Liver (tissue), 9 donors: ENCODE measurements around the gene PPFIA2. TPM values are rescaled to one million over a fixed set of nuclear protein-coding genes. Genes with fewer than 3 reads are reported as not detected.

ENCODE experiments used
- DNase-seq: peaks from one replicate; pipeline ENCODE4 v3.0.0-alpha.2; 2017; ENCODE audit warnings: low spot score
- H3K27ac ChIP-seq, 2 donors: one replicate each; pipeline ENCODE4 v1.7.0; 2013; ENCODE audit warnings: inconsistent platforms in 2 of 2, low read length in 2 of 2, control low read depth in 1 of 2, low read depth in 1 of 2, mild to moderate bottlenecking in 1 of 2
- H3K27me3 ChIP-seq, 4 donors: one replicate each; pipeline versions ENCODE4 v1.6.1 to v1.7.0; 2013; ENCODE audit warnings: low read length in 3 of 4, inconsistent platforms in 1 of 4, mild to moderate bottlenecking in 1 of 4, moderate library complexity in 1 of 4; ENCODE audit not compliant: control insufficient read depth in 4 of 4, insufficient read depth in 4 of 4
- H3K36me3 ChIP-seq, 4 donors: one replicate each; pipeline versions ENCODE4 v1.6.1 to v1.7.0; 2013; ENCODE audit warnings: low read length in 3 of 4, mild to moderate bottlenecking in 3 of 4, low read depth in 1 of 4, moderate library complexity in 1 of 4; ENCODE audit not compliant: control insufficient read depth in 4 of 4, insufficient read depth in 3 of 4
- H3K4me1 ChIP-seq, 4 donors: one replicate each; pipeline versions ENCODE4 v1.6.1 to v1.7.0; 2013; ENCODE audit warnings: low read length in 3 of 4, mild to moderate bottlenecking in 3 of 4, moderate library complexity in 1 of 4; ENCODE audit not compliant: control insufficient read depth in 4 of 4, insufficient read depth in 4 of 4
- H3K4me3 ChIP-seq, 3 donors: one replicate each; pipeline versions ENCODE4 v1.6.1 to v1.7.0; 2013; ENCODE audit warnings: low read length in 3 of 3, control low read depth in 1 of 3, low read depth in 1 of 3, mild to moderate bottlenecking in 1 of 3
- H3K9ac ChIP-seq, 2 donors: one replicate each; pipeline ENCODE4 v1.7.0; 2013; ENCODE audit warnings: low read length in 2 of 2, mild to moderate bottlenecking in 2 of 2, moderate library complexity in 2 of 2, control low read depth in 1 of 2, low read depth in 1 of 2
- H3K9me3 ChIP-seq, 4 donors: one replicate each; pipeline versions ENCODE4 v1.6.1 to v1.7.0; 2013; ENCODE audit warnings: low read length in 3 of 4; ENCODE audit not compliant: control insufficient read depth in 4 of 4
- ATF3 ChIP-seq: IDR thresholded peaks from 2 replicates; pipeline ENCODE4 v1.6.1; 2016; ENCODE audit warnings: antibody characterized with exemption
- EGR1 ChIP-seq, 2 donors: IDR thresholded peaks; 2 replicates each; pipeline ENCODE4 v1.6.1; 2016 to 2018; ENCODE audit warnings: antibody characterized with exemption in 2 of 2, low read depth in 2 of 2
- FOXA1 ChIP-seq: IDR thresholded peaks from 2 replicates; pipeline ENCODE4 v1.6.1; 2016; ENCODE audit warnings: antibody characterized with exemption
- GABPA ChIP-seq, 2 donors: IDR thresholded peaks in 1 of 2; conservative IDR thresholded peaks in 1 of 2; 2 replicates each; pipeline ENCODE4 v1.6.1; 2016; ENCODE audit warnings: antibody characterized with exemption in 2 of 2, mild to moderate bottlenecking in 1 of 2, moderate library complexity in 1 of 2
- HNF4A ChIP-seq, 2 donors: conservative IDR thresholded peaks; 2 replicates each; pipeline ENCODE4 v1.6.1; 2016; ENCODE audit warnings: antibody characterized with exemption in 2 of 2, mild to moderate bottlenecking in 2 of 2
- HNF4G ChIP-seq: IDR thresholded peaks from 2 replicates; pipeline ENCODE4 v1.6.1; 2016; ENCODE audit warnings: antibody characterized with exemption
- JUND ChIP-seq, 2 donors: IDR thresholded peaks; 2 replicates each; pipeline ENCODE4 v1.6.1; 2016; ENCODE audit warnings: antibody characterized with exemption in 2 of 2
- NR2F2 ChIP-seq: IDR thresholded peaks from 2 replicates; pipeline ENCODE4 v1.6.1; 2016; ENCODE audit warnings: antibody characterized with exemption
- RAD21 ChIP-seq, 2 donors: IDR thresholded peaks; 2 replicates each; pipeline ENCODE4 v1.6.1; 2016; ENCODE audit warnings: antibody characterized with exemption in 2 of 2, mild to moderate bottlenecking in 2 of 2
- REST ChIP-seq: IDR thresholded peaks from 2 replicates; pipeline ENCODE4 v1.6.1; 2016; ENCODE audit warnings: antibody characterized with exemption, mild to moderate bottlenecking
- RXRA ChIP-seq, 2 donors: IDR thresholded peaks; 2 replicates each; pipeline ENCODE4 v1.6.1; 2017 to 2018; ENCODE audit warnings: antibody characterized with exemption in 2 of 2, mild to moderate bottlenecking in 1 of 2
- SP1 ChIP-seq: IDR thresholded peaks from 2 replicates; pipeline ENCODE4 v1.6.1; 2018; ENCODE audit warnings: antibody characterized with exemption, mild to moderate bottlenecking
- TAF1 ChIP-seq: conservative IDR thresholded peaks from 2 replicates; pipeline ENCODE4 v1.6.1; 2016; ENCODE audit warnings: antibody characterized with exemption, mild to moderate bottlenecking
- YY1 ChIP-seq: IDR thresholded peaks from 2 replicates; pipeline ENCODE4 v1.6.1; 2016; ENCODE audit warnings: antibody characterized with exemption, mild to moderate bottlenecking
- WGBS: extraction: QIAGEN DNeasy Blood & Tissue Kit; methylation state at CpG from one replicate; pipeline ENCODE4 v1.1.7; 2013; 5-methylcytosine and 5-hydroxymethylcytosine counted together
- polyA plus RNA-seq, 2 donors: library from polyadenylated mRNA; stranded (reverse) in 1 of 2; unstranded in 1 of 2; fragments of 200-250 nt in 1 of 2; fragments of >200 nt in 1 of 2; fragmentation: Nextera tagmentation in 1 of 2; extraction: Ambion mirVana in 1 of 2; gene quantifications; one replicate each; pipeline versions ENCODE4 v1.2.1 to v1.2.3, GENCODE V29; 2013 to 2015
- total RNA-seq, 2 donors: library from RNA; depleted of rRNA; stranded (reverse); fragments of >200 nt; gene quantifications; one replicate each; pipeline ENCODE4 v1.2.3, GENCODE V29; 2014
- TF ChIP-seq, protein P1 (sequence below): fragments of 150-350 bp; IDR thresholded peaks from 2 replicates; pipeline ENCODE4 v1.5.1; 2017; ENCODE audit warnings: improper control_type of control experiment, low read depth, low read length; ENCODE audit not compliant: missing input control
- TF ChIP-seq, protein P2 (sequence below): IDR thresholded peaks from 2 replicates; pipeline ENCODE4 v1.6.1; 2016; ENCODE audit warnings: antibody characterized with exemption
- TF ChIP-seq, protein P3 (sequence below): IDR thresholded peaks from 2 replicates; pipeline ENCODE4 v1.6.1; 2016; ENCODE audit warnings: antibody characterized with exemption
- donor health status: healthy.
- donor health status: healthy.
- donor health status: healthy.
- donor health status: healthy.
- donor health status: healthy.

PPFIA2 gene
- total and polyA plus RNA-seq, 4 donors, result 0.05 to 0.50 (median 0.22) TPM; not detected in 1

- DNase-seq, result no peak
- no peaks in the 10 kb centered on the region for H3K27me3 ChIP-seq
- H3K4me1 ChIP-seq, result no peaks in the 10 kb centered on the region
- H3K27ac ChIP-seq, result no peak overlapping the region
- no peak overlapping the region for H3K4me3 ChIP-seq
- H3K36me3 ChIP-seq, result no peaks in the 10 kb centered on the region
- H3K9ac ChIP-seq, result no peak overlapping the region
- TF ChIP-seq, protein P1, sequence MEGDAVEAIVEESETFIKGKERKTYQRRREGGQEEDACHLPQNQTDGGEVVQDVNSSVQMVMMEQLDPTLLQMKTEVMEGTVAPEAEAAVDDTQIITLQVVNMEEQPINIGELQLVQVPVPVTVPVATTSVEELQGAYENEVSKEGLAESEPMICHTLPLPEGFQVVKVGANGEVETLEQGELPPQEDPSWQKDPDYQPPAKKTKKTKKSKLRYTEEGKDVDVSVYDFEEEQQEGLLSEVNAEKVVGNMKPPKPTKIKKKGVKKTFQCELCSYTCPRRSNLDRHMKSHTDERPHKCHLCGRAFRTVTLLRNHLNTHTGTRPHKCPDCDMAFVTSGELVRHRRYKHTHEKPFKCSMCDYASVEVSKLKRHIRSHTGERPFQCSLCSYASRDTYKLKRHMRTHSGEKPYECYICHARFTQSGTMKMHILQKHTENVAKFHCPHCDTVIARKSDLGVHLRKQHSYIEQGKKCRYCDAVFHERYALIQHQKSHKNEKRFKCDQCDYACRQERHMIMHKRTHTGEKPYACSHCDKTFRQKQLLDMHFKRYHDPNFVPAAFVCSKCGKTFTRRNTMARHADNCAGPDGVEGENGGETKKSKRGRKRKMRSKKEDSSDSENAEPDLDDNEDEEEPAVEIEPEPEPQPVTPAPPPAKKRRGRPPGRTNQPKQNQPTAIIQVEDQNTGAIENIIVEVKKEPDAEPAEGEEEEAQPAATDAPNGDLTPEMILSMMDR, result no peak
- no peak for TF ChIP-seq GABPA (IDR thresholded peaks at IDR 0.05 in 1 of 2, conservative IDR thresholded peaks at IDR 0.05 in 1 of 2)
- TF ChIP-seq HNF4G, result no peak
- TF ChIP-seq SP1, result no peak
- no peak for TF ChIP-seq EGR1 (IDR thresholded peaks at IDR 0.05; ENCODE audit: low read depth in 2 of 2)
- no peak for TF ChIP-seq REST
- TF ChIP-seq RAD21 (IDR thresholded peaks at IDR 0.05), result no peak
- no peak for TF ChIP-seq NR2F2
- TF ChIP-seq, protein P2, sequence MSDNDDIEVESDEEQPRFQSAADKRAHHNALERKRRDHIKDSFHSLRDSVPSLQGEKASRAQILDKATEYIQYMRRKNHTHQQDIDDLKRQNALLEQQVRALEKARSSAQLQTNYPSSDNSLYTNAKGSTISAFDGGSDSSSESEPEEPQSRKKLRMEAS, result no peak
- no peak for TF ChIP-seq JUND (IDR thresholded peaks at IDR 0.05)
- no peak for TF ChIP-seq RXRA (IDR thresholded peaks at IDR 0.05)
- TF ChIP-seq ATF3, result no peak
- TF ChIP-seq, protein P3, sequence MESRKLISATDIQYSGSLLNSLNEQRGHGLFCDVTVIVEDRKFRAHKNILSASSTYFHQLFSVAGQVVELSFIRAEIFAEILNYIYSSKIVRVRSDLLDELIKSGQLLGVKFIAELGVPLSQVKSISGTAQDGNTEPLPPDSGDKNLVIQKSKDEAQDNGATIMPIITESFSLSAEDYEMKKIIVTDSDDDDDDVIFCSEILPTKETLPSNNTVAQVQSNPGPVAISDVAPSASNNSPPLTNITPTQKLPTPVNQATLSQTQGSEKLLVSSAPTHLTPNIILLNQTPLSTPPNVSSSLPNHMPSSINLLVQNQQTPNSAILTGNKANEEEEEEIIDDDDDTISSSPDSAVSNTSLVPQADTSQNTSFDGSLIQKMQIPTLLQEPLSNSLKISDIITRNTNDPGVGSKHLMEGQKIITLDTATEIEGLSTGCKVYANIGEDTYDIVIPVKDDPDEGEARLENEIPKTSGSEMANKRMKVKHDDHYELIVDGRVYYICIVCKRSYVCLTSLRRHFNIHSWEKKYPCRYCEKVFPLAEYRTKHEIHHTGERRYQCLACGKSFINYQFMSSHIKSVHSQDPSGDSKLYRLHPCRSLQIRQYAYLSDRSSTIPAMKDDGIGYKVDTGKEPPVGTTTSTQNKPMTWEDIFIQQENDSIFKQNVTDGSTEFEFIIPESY, result no peak
- no peaks in the 10 kb centered on the region for H3K9me3 ChIP-seq
- WGBS, result 50% methylated on average over 2 of the region's 2 CpGs
Measured at GRCh38 chr12:81300454-81300853, 458.7 kb downstream of the PPFIA2 start.

- Histone ChIP-seq H3K27ac (no peak overlapping the region), H3K9ac (no peak overlapping the region), H3K36me3 (no peaks in the 10 kb centered on the region), H3K27me3 (no peaks in the 10 kb centered on the region), H3K9me3 (no peaks in the 10 kb centered on the region), H3K4me1 (no peaks in the 10 kb centered on the region), H3K4me3 (no peak overlapping the region)
- WGBS, result 79% methylated on average over 3 of the region's 3 CpGs
- DNase-seq, result no peak
- no peak for TF ChIP-seq SP1
- TF ChIP-seq JUND (IDR thresholded peaks at IDR 0.05), result no peak
- no peak for TF ChIP-seq HNF4A (conservative IDR thresholded peaks at IDR 0.05)
- no peak for TF ChIP-seq ATF3
- no peak for TF ChIP-seq REST
- no peak for TF ChIP-seq FOXA1
- TF ChIP-seq, protein P3, result no peak
- no peak for TF ChIP-seq RAD21 (IDR thresholded peaks at IDR 0.05)
- TF ChIP-seq, protein P2, result no peak
- TF ChIP-seq TAF1, result no peak
- TF ChIP-seq YY1, result no peak
- no peak for TF ChIP-seq RXRA (IDR thresholded peaks at IDR 0.05)
- TF ChIP-seq EGR1 (IDR thresholded peaks at IDR 0.05; ENCODE audit: low read depth in 2 of 2), result no peak
- TF ChIP-seq GABPA (IDR thresholded peaks at IDR 0.05 in 1 of 2, conservative IDR thresholded peaks at IDR 0.05 in 1 of 2), result no peak
- TF ChIP-seq NR2F2, result no peak
Measured at GRCh38 chr12:81297601-81298000, 461.5 kb downstream of the PPFIA2 start.
